ENCODE results near the gene BHLHE40. TPM values are rescaled to one million over a fixed set of nuclear protein-coding genes. Genes with fewer than 3 reads are reported as not detected.

Gene BHLHE40
- total and polyA plus RNA-seq, 10 of the 15 experiments (the other 5 are each of a cell fraction or from before 2014, with no cell fraction given), result 25.2 to 106 (median 51.4) TPM

DNA sequence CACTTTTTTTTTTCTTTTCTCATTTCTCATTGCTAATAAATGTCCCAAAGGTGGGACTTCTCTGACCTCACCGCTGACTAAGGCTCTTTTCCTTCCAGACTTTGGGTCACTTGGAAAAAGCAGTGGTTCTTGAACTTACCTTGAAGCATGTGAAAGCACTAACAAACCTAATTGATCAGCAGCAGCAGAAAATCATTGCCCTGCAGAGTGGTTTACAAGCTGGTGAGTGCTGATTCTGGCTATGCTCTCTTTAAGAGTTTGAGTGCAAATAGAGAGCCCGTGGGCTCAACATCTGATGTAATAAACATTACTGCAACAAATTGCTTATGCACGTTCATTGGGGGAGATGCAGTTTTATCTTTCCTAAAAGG lies 2.0 kb downstream of the BHLHE40 start:
- Histone ChIP-seq H3K27ac (ENCODE audit: control insufficient read depth, insufficient read depth) (peak overlapping the region; percentile 87), H2AFZ (ENCODE audit: control insufficient read depth, low read depth, low read length) (no peak overlapping the region), H3K4me3 (peak overlapping the region; percentile 81), H3K27me3 (replicated peaks in 1 of 2; ENCODE audit: control insufficient read depth in 2 of 2, insufficient read depth in 2 of 2, low read length in 1 of 2) (no peaks in the 10 kb centered on the region), H3K4me2 (ENCODE audit: control insufficient read depth, insufficient read depth) (peak overlapping the region; percentile 93), H4K20me1 (ENCODE audit: control insufficient read depth, insufficient read depth) (no peaks in the 10 kb centered on the region; the same call in 1 of the 2 replicates), H3K9me3 (replicated peaks; ENCODE audit: control insufficient read depth, insufficient read depth, low read length) (no peaks in the 10 kb centered on the region), H3K4me1 (ENCODE audit: control insufficient read depth, insufficient read depth, low read length) (peaks cover 29% of the 10 kb centered on the region), H3K79me2 (ENCODE audit: control insufficient read depth, insufficient read depth, low read length) (peaks cover 61% of the 10 kb centered on the region), H3K9ac (ENCODE audit: control insufficient read depth, insufficient read depth, low read length) (peak overlapping the region; percentile 55), H3K36me3 (ENCODE audit: control insufficient read depth in 2 of 2, insufficient read depth in 2 of 2, low read length in 1 of 2) (peaks cover 7 to 13% of the 10 kb centered on the region in 2 experiments)
- POLR2A ChIA-PET, result interaction anchor here (0.7 to 14.4 kb wide), 8 partner anchors 26 to 255 kb away, joined by 3 to 230 read pairs (median 28); no protein-coding TSS in a partner anchor
- DNase-seq (ENCODE audit: low read depth, low spot score) (no peak), FAIRE-seq (no peak), ATAC-seq (no peak)
- intact Hi-C loops (cut with micrococcal nuclease; ENCODE audit: unreplicated experiment), result loop anchor here (10.0 kb wide), 1 partner anchor 476 kb away; no protein-coding TSS in a partner anchor
- TF ChIP-seq CHD1 (IDR thresholded peaks at IDR 0.05; ENCODE audit: low read depth, low read length) (0 out of 2 replicates have a peak, but pooled peaks have one; percentile 51), SKIL (IDR thresholded peaks at IDR 0.05; ENCODE audit: low read depth, poor library complexity, severe bottlenecking) (peak; percentile 13), SMAD1 (IDR thresholded peaks at IDR 0.05; ENCODE audit: low read depth, partially characterized antibody) (peak; percentile 76), EZH2 (IDR thresholded peaks at IDR 0.05; ENCODE audit: borderline replicate concordance, control insufficient read depth, low read depth, low read length) (no peak), MEF2A (IDR thresholded peaks at IDR 0.05; ENCODE audit: insufficient read depth, low read depth, low read length) (no peak), DPF2 (IDR thresholded peaks at IDR 0.05) (no peak), BMI1 (IDR thresholded peaks at IDR 0.05; ENCODE audit: borderline replicate concordance) (0 out of 2 replicates have a peak, but pooled peaks have one; percentile 4), JUND (IDR thresholded peaks at IDR 0.05; ENCODE audit: low read depth, low read length) (no peak), EED (IDR thresholded peaks at IDR 0.05; ENCODE audit: low read depth) (no peak)
- CTCF ChIA-PET, result interaction anchor here (0.6 to 14.2 kb wide), 15 partner anchors 21 to 270 kb away, joined by 3 to 330 read pairs (median 9); no protein-coding TSS in a partner anchor
- BruUV-seq (replicated peaks), result no TSS peak
- 2% methylated on average over 3 of the region's 3 CpGs for WGBS (ENCODE audit: insufficient coverage, insufficient replicate concordance, low lambda C conversion rate, missing lambda C conversion rate)
- RAD21 ChIA-PET (ENCODE audit: unreplicated experiment), result interaction anchor here (1.2 to 16.1 kb wide), 11 partner anchors 12 to 270 kb away, joined by 3 to 421 read pairs (median 51); no protein-coding TSS in a partner anchor
- in situ Hi-C loops (cut with MboI), result loop anchor here (5.0 kb wide), 2 partner anchors 229 to 264 kb away; no protein-coding TSS in a partner anchor
- SMC1A ChIA-PET (ENCODE audit: uncharacterized antibody, unreplicated experiment), result interaction anchor here (0.6 to 13.6 kb wide), 18 partner anchors 13 to 270 kb away, joined by 3 to 186 read pairs (median 54); no protein-coding TSS in a partner anchor

Measured in GM12878 (cell line).